HepG2 (cell line): ENCODE measurements around the gene AP3D1. TPM values are rescaled to one million over a fixed set of nuclear protein-coding genes. Genes with fewer than 3 reads are reported as not detected.

Experiments used
- CEBPZ ChIP-seq: IDR thresholded peaks from 2 replicates; pipeline ENCODE4 v1.6.1; 2012; ENCODE audit warnings: low read length, improper control_type of control experiment
- ELF1 ChIP-seq: sonication (generic); formaldehyde crosslinking; IDR thresholded peaks from 2 replicates; pipeline ENCODE4 v1.4.0; 2020; ENCODE audit warnings: missing genetic modification reagents
- GABPA ChIP-seq, 2 experiments: IDR thresholded peaks; 2 replicates each; pipeline ENCODE4 v1.6.1; 2011 to 2016; ENCODE audit warnings: low read depth in 2 of 2, low read length in 1 of 2, missing biosample characterization in 1 of 2, missing genetic modification characterization in 1 of 2
- JARID2 ChIP-seq: sonication (generic); formaldehyde crosslinking; IDR thresholded peaks from 2 replicates; pipeline ENCODE4 v1.8.1; 2023; ENCODE audit warnings: missing genetic modification reagents, inconsistent platforms; ENCODE audit not compliant: insufficient replicate concordance
- JUN ChIP-seq: sonication (generic); formaldehyde crosslinking; IDR thresholded peaks from 2 replicates; pipeline ENCODE4 v1.4.0; 2020; ENCODE audit warnings: mild to moderate bottlenecking, missing genetic modification reagents
- NFKB2 ChIP-seq: sonication (generic); formaldehyde crosslinking; IDR thresholded peaks from 2 replicates; pipeline ENCODE4 v1.4.0; 2020; ENCODE audit warnings: missing genetic modification reagents, borderline replicate concordance
- NR2F2 ChIP-seq: IDR thresholded peaks from 2 replicates; pipeline ENCODE4 v1.6.1; 2012; ENCODE audit warnings: low read depth, inconsistent platforms, borderline replicate concordance
- SIX4 ChIP-seq: sonication (generic); formaldehyde crosslinking; IDR thresholded peaks from 2 replicates; pipeline ENCODE4 v1.4.0; 2020; ENCODE audit warnings: missing genetic modification reagents
- SRSF9 ChIP-seq: fragments of 200-400 bp; formaldehyde crosslinking; IDR thresholded peaks from 2 replicates; pipeline ENCODE4 v1.6.1; 2018; ENCODE audit warnings: borderline replicate concordance, mild to moderate bottlenecking, low read depth, low read length; ENCODE audit not compliant: insufficient read depth, poor library complexity, severe bottlenecking
- ZHX2 ChIP-seq, 2 experiments: sonication (generic) in 1 of 2; formaldehyde crosslinking in 1 of 2; IDR thresholded peaks; 2 replicates each; pipeline versions ENCODE4 v1.6.1 to v1.9.0; 2014 to 2022; ENCODE audit warnings: antibody characterized with exemption in 1 of 2, borderline replicate concordance in 1 of 2, inconsistent platforms in 1 of 2, low read depth in 1 of 2, missing genetic modification reagents in 1 of 2
- ZKSCAN1 ChIP-seq: fragments of 150-350 bp; IDR thresholded peaks from 2 replicates; pipeline ENCODE4 v1.6.1; 2014; ENCODE audit warnings: low read length
- ZNF124 ChIP-seq: sonication (generic); formaldehyde crosslinking; IDR thresholded peaks from 2 replicates; pipeline ENCODE4 v1.4.0; 2020; ENCODE audit warnings: missing genetic modification reagents
- ZNF225 ChIP-seq: sonication (generic); formaldehyde crosslinking; IDR thresholded peaks from 2 replicates; pipeline ENCODE4 v1.4.0; 2020; ENCODE audit warnings: mild to moderate bottlenecking, missing genetic modification reagents
- ZNF597 ChIP-seq: sonication (generic); formaldehyde crosslinking; IDR thresholded peaks from 2 replicates; pipeline ENCODE4 v1.5.0; 2020; ENCODE audit warnings: missing genetic modification reagents
- ZNF598 ChIP-seq: sonication (generic); formaldehyde crosslinking; IDR thresholded peaks from 2 replicates; pipeline ENCODE4 v1.5.1; 2020; ENCODE audit warnings: mild to moderate bottlenecking, missing genetic modification reagents, borderline replicate concordance
- ZSCAN9 ChIP-seq: IDR thresholded peaks from 2 replicates; pipeline ENCODE4 v1.6.1; 2016; ENCODE audit warnings: borderline replicate concordance
- polyA plus RNA-seq, 8 experiments: library from polyadenylated mRNA; depleted of rRNA in 3 of 8; stranded (reverse) in 7 of 8; unstranded in 1 of 8; fragments of >200 nt; fragmentation: Illumina TruSeq in 4 of 8; extraction: Trizol in 4 of 8; gene quantifications; 2 replicates each; pipeline versions ENCODE4 v1.2.1 to v1.2.3, GENCODE V29; 2011 to 2016; ENCODE audit warnings: low read depth in 4 of 8, missing spikeins in 1 of 8, mixed read lengths in 1 of 8; ENCODE audit not compliant: insufficient read depth in 1 of 8
- total RNA-seq, 5 experiments: library from RNA; depleted of rRNA; stranded (reverse); fragments of >200 nt; fragmentation: Illumina TruSeq; extraction: Trizol; gene quantifications; 2 replicates each; pipeline ENCODE4 v1.2.3, GENCODE V29; 2016; ENCODE audit warnings: low read depth in 1 of 5

Gene AP3D1
- total and polyA plus RNA-seq, 2 of the 13 experiments (the other 11 are each of a cell fraction or from before 2014, with no cell fraction given), result 68.0 to 82.6 TPM

GRCh38 chr19:2061495-2062388 is 89.6 kb downstream of the AP3D1 start (continued):
- TF ChIP-seq ZHX2 (IDR thresholded peaks at IDR 0.05; ENCODE audit: low read depth), result no peak; the same call in 1 of the 2 replicates
- no peak for TF ChIP-seq ZHX2 (CRISPR knock-in tag; IDR thresholded peaks at IDR 0.05; ENCODE audit: borderline replicate concordance)
- TF ChIP-seq JUN (CRISPR knock-in tag), result 0 out of 2 replicates have a peak, but pooled peaks have one; percentile 34
- TF ChIP-seq SRSF9, result no peak
- TF ChIP-seq JARID2 (CRISPR knock-in tag), result no peak
- no peak for TF ChIP-seq ZSCAN9
- 0 out of 2 replicates have a peak, but pooled peaks have one; percentile 27 for TF ChIP-seq ZNF225 (CRISPR knock-in tag)
- TF ChIP-seq NR2F2, result peak; percentile 51; the same call in 1 of the 2 replicates
- TF ChIP-seq ZKSCAN1, result no peak
- no peak for TF ChIP-seq ZNF598 (CRISPR knock-in tag)
- TF ChIP-seq SIX4, result no peak
- no peak for TF ChIP-seq ZNF124 (CRISPR knock-in tag)
- no peak for TF ChIP-seq ZNF597 (CRISPR knock-in tag)
- TF ChIP-seq GABPA (IDR thresholded peaks at IDR 0.05; ENCODE audit: low read depth, low read length), result no peak
- peak; percentile 6; the same call in 1 of the 2 replicates for TF ChIP-seq GABPA (CRISPR knock-in tag; IDR thresholded peaks at IDR 0.05; ENCODE audit: low read depth)
- no peak for TF ChIP-seq ELF1 (CRISPR knock-in tag)
- peak; percentile 38; the same call in 1 of the 2 replicates for TF ChIP-seq NFKB2 (CRISPR knock-in tag)
- TF ChIP-seq CEBPZ, result no peak
